A549 treated with Hydrocortisone at 1 μM for 4 hours (cell line): ENCODE measurements around the gene CRIP1. TPM values are rescaled to one million over a fixed set of nuclear protein-coding genes. Genes with fewer than 3 reads are reported as not detected.

Experiments
- total RNA-seq: library from RNA; stranded (reverse); fragments of 200-300 nt; extraction: Qiagen RNA extraction; gene quantifications from 5 replicates; pipeline ENCODE4 v1.2.3, GENCODE V29; 2022

Gene CRIP1
- total RNA-seq: 1,531 to 1,939 TPM (median 1,820 TPM) in 5 replicates

GRCh38 chr14:105486163-105486973 is at the start of gene CRIP1:
TSS of gene CRIP1 (plus strand) at chr14:105486886. CDS start at chr14:105487260, 374 bp downstream.

GRCh38 chr14:105474483-105475268 is 12.0 kb upstream of the CRIP1 start, which contains the start of gene CRIP2:
TSS of gene CRIP2 (plus strand) at chr14:105474821. CDS start at chr14:105474863, 42 bp downstream.

GRCh38 chr14:105490572-105491365 is 4.1 kb downstream of the CRIP1 start, which contains the start of gene TEDC1:
TSS of gene TEDC1 (plus strand) at chr14:105491246. CDS start at chr14:105491376, 130 bp downstream.

GRCh38 chr14:105525861-105526775 is 39.4 kb downstream of the CRIP1 start, which contains the start of gene TMEM121:
TSS of gene TMEM121 (plus strand) at chr14:105526583. CDS start at chr14:105528835, 2,252 bp downstream.

Other genes starting within 250 kb of the CRIP1 start
- gene BTBD6, start 238.4 kb upstream of the CRIP1 start, total RNA-seq: 34.7 to 45.9 TPM (median 41.4 TPM) in 5 replicates
- 24.9 to 27.6 TPM (median 26.4 TPM) in 5 replicates for gene BRF1, start 185.9 kb upstream of the CRIP1 start, total RNA-seq
- 22.7 to 28.3 TPM (median 24.5 TPM) in 5 replicates for gene PACS2, start 172.1 kb upstream of the CRIP1 start, total RNA-seq
- 0.32 to 0.84 TPM (median 0.36 TPM) in 5 replicates for gene TEX22, start 88.3 kb upstream of the CRIP1 start, total RNA-seq
- 63.5 to 81.3 TPM (median 77.4 TPM) in 5 replicates for gene MTA1, start 67.1 kb upstream of the CRIP1 start, total RNA-seq
- 116 to 208 TPM (median 198 TPM) in 5 replicates for gene CRIP2, start 12.1 kb upstream of the CRIP1 start, total RNA-seq
- 33.2 to 45.8 TPM (median 44.2 TPM) in 5 replicates for gene TEDC1, start 4.4 kb downstream of the CRIP1 start, total RNA-seq
- 4.6 to 9.5 TPM (median 8.0 TPM) in 5 replicates for gene TMEM121, start 39.7 kb downstream of the CRIP1 start, total RNA-seq